Midbrain (tissue), 1 donor: ENCODE results near the gene WFIKKN2.

ENCODE experiments used
- DNase-seq: peaks from one replicate; lab custom pipeline; 2025; lab: John Stamatoyannopoulos, UW

Gene WFIKKN2

DNA sequence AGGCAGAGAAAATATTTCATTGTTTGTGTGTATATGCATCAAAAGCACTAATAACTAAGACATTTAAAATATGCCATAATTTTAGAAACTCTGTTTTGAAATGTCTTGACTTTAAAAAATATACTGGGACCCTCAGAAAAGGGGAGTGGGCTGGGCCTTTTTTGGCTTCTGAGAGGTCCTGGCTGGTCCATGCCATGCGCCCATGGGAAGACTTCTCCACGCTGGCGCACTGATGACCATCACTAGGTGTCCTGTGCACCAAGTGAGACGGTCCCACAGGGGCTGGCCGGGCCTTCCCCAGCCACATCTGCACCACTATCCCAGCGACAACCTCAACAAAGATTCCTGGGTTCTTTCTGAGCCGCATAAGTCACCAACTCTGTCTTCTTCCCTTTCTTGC, 27.0 kb upstream of the WFIKKN2 start:
- DNase-seq, result no peak

DNA sequence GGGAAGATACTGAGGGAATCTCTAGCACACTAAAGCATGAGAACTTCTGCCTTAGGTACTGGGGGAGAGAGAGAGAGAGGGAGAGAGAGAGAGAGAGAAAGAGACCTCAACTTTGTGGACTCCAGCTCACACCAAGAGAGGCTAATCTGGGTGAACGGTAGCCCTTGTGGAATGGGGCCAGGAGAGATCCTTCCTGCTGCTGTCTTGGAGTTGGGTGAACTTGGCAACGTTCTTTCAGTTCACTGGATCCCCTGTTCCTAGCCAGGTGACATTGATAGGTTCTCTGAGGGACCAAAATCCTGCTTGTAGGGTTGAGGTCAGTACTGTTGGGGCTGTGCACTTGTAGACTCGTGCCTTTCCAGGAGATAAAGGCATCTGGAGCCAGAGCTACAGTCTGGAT, 26.5 kb upstream of the WFIKKN2 start:
- DNase-seq, result no peak

DNA sequence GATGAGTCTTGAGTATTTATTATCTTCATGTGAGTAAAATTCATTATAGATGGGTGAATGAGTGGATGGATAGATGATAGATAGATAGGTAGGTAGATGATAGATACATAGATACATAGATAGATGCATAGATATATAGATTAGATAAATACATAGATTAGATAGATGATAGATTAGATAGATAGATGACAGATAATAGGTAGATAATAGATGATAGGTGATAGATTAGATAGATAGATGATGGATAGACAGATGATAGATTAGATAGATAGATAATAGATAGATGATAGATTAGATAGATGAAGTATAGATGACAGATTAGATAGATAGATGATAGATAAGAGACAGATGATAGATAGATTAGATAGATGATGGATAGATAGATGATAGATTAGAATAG, 21.8 kb upstream of the WFIKKN2 start:
- DNase-seq, result no peak

DNA sequence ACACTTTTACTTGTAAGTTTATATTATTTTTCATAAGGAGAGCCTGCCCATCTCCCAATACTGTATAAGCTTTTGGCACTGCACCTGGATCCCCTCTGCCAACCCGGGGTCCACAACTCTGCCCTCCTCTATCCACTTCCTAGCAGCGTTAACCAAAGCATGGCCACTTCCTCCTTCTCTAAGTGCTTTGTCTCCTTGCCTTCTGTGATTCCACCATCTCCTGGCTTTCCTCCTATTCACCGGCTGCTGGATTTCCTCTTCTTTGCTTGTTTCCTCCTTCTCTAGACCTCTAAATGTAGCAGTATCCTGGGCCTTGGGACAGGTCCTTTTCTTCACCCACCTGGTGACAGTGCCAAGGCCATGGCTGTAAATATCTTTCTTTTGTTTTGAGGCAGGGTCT, 20.0 kb upstream of the WFIKKN2 start:
- DNase-seq, result no peak

DNA sequence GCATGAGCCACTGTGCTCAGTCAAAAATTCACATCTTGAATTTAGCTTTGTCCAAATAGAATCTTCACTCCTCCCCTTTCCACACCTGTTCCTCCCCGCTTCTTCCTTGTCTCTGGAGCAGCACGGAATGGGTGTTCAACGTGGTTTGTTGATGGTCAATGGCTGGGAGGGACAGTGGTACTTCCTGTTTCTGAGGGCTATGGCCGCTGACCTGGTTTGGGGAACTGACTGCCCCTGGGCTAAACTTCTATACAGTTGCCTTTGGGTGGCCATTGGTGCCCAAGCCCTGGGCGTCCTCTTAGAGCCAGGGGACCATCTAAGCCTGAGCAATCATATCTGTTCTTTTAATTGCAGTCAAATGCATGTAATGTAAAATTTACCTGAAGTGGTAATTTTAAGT, 19.1 kb upstream of the WFIKKN2 start:
- DNase-seq, result no peak

DNA sequence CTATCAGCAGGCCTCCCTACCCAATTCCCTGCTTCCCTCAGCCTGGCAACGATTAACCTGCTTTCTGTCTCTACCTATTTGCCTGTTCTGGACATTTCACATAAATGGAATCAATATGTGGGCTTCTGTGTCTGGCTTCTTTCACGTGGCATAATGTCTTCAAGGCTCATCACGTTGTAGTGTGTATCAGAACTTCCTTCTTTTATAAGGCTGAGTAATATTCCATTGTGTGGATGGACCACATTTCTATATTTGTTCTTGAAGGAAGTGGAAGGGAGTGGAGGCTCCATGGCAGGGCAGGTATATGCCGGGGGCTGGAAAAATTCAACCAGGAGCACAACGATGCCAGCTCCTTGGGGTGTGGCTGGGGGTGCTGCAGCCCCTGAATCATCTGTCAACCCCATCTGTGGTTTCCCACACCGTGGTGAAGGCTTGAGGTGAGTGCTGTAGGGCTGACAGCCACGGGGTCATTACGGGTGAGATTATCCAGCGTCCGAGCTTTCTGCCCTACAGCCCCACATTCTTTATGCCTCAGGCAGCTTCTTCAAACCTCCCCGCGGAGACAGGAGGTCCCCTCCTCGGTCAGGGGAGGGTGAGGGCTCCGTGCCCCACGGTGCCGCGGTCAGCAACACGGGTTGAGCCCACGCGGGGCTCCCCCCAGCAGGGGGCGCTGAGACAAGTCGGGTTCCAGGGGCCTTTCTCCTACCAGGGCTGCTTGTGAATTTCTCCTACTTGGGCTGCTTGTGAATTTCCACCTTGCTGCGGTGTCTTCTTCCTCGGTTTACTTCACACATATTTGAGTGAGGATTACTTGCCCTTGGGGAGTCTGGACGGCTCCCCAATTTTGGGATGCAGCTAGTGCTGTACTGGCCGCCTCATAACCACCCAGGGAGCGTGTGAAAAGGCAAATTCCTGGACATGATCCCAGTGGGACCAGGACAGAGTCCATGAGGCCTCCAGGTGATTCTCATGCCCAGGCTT, 18.3 kb upstream of the WFIKKN2 start:
- peak; percentile 64 for DNase-seq

DNA sequence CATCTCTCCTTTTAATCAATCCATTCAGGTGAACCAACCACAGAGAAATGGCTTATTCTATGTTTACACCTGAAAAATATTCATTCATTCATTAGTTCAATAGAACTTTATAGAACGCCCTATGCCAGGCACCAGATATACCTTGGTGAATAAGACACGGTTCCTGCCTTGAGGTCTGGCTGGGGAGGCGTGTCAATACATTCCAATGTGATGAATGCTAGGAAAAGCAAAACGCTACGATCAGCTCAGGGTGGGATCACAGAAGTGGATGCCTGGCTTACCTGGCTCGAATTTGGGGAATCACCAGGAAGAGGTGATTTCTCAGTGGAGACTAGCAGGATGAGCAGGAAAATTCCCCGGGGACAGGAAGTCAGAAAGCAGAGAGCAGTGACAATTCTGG, 17.5 kb upstream of the WFIKKN2 start:
- DNase-seq, result no peak

DNA sequence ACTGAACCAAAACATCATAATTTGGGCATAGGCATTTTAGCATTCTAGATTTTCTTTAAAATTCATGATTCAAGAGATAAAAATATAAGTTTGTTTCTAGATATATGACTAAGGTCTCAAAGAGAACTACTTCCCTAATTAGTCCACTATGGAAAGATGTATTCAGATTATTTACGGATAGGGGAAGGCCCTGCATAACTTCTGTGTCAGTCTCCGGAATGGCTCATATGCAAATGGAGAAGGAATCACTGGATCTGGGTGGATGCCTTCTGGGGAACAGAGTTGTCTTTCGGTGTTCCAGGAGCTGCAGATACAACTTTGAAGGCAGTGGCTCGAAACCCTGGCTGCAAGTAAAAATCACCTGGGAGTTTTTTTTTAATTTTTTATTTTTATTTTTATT, 17.1 kb upstream of the WFIKKN2 start:
- DNase-seq, result no peak

DNA sequence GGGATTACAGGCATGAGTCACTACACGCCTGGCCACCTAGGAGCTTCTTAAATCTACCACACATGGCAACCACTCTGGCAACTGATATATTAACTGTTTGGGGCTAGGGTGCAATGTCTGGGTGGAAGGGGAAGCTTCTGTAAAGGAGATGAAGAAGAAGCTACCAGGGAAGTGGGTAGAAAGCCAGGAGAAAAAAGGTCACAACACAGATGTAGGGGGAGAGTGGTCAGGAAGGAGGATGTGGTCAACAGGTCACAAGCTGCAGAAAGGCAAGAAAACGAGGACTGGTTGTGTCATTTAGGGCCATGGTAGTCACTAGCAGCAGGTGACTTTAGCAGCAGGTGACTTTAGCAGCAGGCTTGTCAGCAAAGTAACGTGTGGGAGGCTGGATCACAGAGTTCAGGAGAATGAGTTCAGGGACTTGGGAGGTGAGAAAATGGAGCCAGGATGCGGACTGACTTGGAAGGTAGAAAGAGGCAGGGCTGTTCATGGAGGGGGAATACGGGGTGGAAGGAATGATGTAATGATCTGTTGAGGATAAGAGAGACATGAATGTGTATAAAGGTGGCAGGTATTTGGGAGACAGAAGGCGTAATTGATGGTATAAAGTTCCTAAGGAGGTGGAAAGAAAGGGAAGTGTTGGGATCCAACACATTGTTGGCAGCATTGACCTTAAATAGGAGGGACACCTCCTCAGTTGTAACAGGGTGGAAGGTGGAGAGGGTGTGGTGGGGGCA, 16.3 kb upstream of the WFIKKN2 start:
- no peak for DNase-seq

DNA sequence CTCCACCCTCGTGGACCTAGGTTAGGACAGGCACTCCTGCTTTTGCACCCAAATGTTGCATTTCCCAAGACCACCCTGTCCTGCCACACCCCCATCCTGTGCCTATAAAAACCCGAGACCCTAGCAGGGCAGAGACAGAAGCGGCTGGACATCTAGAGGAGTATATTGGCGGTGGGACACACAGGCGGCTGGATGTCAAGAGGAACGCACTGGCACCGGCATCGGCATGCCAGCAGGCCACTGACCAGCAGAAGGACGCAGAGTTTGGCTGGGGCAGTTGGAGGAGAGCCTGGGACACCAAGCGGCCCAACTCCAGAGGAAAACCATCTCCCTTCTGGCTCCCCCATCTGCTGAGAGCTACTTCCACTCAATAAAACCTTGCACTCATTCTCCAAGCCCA, 14.7 kb upstream of the WFIKKN2 start:
- no peak for DNase-seq

DNA sequence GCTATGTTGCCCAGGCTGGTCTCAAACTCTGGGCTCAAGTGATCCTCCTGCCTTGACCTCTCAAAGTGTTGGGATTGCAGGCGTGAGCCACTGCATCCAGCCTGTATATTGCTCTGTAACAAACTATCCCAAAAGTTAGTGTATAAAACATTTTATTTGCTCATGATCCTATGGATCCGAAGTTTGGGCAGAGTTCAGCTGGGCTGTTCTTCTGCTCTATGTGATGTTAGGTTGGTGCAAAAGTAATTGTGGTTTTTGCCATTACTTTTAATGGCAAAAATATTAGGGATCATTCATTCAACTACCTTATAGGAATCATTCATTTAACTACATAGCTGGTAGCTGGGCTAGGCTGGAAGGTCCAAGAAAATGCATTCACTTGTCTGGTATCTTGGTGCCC, 12.8 kb upstream of the WFIKKN2 start:
- DNase-seq, result no peak

DNA sequence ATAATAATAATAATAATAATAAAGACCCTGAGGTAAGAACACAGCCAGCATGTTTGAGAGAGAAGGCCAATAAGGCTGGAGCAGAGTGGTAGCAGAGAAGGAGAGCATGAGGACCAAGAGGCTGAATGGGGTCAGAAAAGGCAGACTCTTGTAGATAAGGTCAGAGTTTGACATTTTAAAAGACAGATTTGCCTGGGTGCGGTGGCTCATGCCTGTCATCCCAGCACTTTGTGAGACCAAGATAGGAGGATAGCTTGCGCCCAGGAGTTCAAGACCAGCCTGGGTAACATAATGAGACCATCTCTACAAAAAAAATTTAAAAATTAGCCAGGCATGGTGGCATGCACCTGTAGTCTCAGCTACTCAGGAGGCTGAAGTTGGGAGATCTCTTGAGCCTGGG, 11.0 kb upstream of the WFIKKN2 start:
- no peak for DNase-seq

DNA sequence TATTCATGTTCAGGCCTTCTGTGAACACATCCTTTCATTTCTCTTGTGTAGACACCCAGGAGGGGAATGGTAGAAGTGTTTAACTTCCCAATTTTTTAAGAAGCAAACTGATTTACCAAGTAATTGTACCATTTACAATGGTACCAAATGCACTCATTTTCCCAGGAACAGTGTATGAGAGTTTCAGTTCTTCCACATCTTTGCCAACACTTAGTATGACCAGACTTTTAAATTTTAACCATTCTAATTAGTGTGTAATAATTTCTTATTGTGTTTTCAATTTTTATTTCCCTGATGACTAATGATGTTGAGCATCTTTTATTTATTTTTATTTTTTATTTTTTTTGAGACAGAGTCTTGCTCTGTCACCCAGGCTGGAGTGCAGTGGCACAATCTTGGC, 10.2 kb upstream of the WFIKKN2 start:
- no peak for DNase-seq

DNA sequence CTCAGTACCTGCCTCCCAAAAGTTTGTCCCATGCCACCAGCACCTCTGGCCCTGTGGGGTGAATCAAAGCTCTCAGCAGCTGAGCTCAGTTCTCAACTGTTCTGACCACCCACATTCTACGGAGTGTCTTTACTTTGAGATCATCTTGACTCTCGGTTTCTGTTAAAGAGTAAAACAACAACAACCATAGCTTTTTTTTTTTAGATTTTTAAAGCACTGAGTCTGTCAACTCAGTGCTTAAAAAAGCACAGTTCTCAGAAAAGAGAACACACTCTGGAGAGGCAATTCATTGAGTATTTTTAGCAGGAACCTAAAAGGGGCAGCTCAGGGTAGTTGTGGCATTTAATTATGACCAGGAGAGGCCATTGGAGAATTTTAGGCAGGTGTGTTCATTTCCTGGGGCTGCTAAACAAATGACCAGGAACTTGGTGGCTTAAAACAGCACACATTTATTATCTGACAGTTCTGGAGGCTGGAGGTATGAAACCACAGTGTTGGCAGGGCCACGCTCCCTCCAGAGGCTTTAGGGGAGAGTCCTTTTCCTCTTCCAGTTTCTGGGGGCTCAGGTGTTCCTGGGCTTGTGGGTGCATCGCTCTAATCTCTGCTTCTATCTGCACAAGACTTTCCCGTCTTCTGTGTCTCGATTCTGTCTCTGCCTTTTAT, 6.7 kb upstream of the WFIKKN2 start:
- no peak for DNase-seq

DNA sequence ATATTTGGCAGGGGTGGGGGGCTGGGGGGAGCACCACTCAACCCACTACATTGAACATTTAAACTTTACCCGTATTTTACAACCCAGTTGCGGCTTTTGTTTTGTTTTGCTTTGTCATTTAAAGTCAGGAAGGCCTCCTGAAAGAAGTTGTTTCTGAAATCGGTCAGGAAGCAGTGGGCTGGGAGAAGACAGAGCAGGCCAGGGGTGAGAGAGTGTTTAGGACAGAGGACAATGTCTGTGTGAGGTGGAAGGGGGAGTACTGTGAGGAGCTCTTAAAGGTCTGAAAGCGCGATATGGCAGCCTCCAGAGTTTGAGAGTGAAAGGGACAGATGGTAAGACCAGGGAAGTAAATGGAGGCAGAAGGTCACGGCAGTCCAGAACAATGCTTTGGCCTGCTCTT, 6.1 kb upstream of the WFIKKN2 start:
- no peak for DNase-seq

DNA sequence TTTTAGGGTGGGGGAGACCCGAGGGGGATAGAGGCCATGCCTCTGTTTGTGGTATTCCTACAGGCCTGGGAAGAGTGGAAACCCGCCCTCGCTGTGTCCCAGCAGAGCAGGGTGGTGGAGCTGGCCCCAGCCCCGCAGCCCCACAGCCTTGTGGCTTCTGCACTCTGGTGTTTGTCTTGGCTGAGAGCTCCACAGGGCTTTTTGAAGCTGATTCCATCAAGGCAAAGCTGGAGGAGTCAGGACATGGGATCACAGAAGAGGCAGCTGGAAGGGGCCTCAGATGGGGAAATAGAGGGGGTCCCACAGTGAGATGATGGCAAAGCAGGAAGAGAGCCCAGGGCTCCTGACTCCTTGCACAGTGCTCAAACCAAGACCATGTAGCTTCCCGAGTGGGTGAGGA, 5.0 kb upstream of the WFIKKN2 start:
- DNase-seq, result no peak

DNA sequence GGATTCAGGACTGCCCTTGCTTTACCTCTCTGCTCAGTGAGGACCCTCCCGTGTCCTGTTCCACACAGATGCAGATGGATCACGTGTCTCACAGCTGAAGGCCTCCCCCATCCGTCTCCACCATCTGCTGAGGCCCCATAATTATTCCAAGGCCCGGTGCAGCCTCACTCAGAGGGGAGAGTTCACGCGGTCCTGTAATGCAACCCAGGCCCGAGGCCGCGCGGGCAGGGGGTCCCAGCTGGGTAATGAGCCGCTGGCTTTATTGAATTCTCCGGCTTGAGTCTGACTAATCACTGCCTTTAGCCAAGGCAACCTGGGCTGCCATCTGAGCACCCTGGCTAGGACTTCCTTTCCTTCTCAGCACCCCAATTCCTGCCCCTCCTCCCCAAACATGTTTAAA, 4.4 kb upstream of the WFIKKN2 start:
- no peak for DNase-seq

DNA sequence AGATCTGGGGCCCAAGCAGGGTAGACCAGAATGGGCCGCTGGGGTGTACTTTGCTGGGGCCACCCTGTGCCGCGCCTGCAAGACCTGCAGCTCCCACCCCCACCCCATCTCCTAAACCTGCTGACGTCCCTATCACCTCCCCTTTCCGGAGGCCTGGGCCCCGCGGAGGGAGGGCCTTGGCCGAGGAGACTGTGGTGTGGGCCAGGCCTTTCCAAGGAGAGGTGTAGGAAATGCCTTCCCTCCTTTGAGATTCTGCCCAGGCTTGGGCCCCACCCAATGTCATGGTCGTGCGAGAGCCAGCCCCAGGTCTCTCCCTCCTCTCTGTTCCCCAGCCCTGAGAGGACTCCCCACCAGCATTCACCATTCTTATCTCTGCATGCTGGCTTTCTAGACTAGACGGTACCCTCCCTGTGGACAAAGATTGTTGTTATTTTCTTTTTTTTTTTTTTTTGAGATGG, 3.9 kb upstream of the WFIKKN2 start:
- DNase-seq, result no peak

DNA sequence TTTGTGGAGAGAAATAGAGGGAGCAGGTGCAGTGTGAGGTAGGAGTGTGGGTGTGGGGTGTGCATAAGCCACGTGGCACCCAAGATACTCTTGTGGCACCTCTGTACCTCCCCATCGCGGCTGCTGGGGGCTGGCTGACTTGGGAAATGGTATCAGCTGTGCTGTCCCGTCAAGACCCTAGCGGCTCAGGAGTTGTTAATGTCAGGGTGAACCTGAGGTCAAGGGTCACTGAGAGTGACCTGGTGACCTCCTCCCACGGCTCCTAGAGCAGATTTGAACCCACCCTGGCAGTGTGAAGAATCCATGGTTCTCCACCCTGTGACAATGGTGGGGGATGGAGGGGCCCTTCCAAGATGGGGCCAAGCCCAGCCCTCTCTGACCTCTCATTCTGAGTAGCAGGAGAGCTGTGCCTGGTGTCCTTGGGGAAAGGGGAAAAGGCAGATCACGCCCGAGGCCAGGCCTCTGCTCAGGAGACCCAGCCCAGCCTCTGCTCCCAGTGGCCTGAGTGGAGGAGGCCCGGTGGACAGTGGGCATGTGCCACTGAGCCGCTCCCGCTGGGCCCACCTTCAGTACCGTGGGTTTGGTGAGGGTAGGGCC, 3.0 kb upstream of the WFIKKN2 start:
- no peak for DNase-seq

DNA sequence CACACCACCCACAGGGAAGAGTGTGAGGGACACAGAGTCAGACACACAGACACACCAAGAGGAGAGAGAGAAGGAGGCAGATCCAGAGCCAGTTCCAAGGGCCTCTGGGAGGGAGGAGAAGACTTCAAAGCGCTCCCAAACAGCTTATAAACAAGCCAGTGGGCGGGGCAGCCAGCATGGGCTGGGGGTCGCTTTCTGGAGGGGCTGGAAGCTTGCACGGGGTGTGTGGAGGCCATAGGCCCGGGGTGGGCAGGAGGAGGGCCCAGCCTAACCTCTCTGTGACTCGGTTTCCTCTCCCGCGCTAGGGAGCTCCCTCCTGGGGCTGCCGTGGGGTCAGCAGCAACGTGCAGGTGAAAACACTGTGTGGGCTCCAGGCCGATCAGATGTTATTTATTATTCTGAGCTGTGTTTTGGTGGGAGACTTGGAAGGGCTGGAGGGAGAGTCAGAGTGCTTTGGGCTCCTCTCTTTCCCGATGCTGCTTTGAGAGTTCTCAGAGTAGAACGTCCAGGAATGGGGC, 2.5 kb upstream of the WFIKKN2 start:
- no peak for DNase-seq

DNA sequence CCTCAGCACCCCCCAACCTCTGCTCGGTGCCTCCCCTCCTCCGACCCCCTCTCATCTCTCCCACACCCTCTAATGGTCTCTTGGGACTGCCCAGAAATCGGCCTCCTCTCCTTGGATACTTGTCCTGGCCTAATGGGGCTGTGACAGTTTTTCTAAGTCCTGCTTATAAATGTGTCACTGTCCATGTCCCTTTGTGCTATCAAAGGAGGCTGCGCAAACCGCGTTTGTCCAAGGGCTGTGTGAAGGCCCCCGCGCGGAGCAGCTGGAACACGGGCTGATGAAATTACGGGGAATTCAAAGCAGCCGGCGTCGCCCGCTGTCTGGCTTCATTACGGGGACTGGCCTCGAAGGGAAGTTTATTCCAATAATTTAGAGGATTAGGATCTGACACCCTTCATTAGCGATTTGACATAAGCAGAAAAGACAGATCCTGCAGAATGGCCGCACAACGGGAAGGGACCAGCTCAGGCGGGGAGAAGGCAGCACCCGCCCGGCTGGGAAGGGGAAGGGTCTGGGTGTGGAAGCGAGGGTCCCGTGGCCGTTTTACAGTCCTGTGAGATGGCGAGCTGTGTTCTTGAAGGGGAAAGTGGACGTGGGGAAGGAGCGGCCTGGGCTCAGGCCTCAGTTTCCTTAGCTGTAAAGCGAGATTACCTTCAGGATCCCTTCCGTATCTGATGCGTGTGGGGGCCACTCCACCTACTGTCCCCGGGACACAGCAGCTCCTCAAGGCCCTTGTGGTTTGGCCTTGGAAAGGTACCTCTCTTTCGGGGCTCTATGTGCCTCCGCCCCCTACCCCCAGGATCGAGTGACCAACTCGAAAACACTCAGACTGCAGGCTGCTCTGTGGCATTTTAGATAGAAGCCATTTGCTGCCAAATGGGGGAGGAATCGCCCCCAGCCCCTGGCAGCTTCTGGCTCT, 1.6 kb upstream of the WFIKKN2 start:
- DNase-seq, result no peak
